HS-27A (cell line): ENCODE data around the gene RPL36.
"Not testable (repeated sequence)": the region's sequence is repeated elsewhere in the genome, so short reads cannot be mapped to it uniquely, and the experiment has no call there.

Experiments used
- DNase-seq: peaks from one replicate; pipeline ENCODE4 v3.0.0-alpha.2; 2012; ENCODE audit warnings: low read depth, missing footprints

The RPL36 gene

DNA sequence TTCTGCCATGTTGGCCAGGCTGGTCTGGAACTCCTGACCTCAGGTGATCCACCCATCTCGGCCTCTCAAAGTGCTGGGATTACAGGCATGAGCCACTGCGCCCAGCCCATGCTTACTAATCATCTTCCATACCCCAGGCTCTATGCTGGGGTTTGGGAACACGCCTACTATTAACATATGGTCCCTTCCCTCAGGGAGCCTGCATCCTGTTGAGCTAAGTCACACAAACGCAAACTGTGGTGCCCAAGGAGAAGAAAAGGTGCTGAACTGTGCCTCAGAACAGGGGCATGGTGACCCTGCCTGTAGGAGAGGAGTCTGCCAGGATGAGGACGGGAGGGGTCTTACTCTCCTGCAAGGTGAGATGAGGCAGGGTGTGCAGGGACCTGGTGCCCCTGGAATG is 15.4 kb upstream of the RPL36 start:
- DNase-seq = no peak

DNA sequence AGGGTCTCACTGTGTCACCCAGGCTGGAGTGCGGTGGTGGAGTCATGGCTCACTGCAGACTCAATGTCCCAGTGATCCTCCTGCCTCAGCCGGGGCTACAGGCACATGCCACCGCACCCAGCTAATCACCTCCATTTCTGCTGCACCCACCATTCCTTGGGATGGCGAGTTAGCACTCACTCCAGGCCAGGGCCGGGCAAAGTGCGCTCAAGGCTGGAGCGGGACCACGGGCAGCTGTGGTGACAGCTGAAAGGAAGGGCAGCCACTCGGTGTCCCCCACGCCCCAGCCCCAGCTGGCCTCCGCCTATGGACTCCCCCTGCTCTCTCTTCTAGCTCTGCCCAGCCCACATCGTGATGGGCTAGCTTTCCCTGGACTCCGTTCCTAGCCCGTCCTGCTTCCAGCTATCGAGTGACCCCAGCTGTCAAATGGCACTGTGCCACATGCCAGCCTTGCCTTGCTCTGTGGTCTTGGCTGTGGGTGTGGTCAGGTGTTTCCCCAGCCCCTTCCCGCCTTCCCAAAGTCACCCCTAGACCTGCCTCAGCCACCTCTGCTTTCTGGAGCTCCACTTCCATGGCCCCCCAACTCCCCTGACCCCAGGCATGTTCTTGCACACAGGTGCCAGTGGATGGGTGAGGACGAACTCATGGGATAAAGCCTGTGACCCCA is 13.9 kb upstream of the RPL36 start:
- no peak for DNase-seq

DNA sequence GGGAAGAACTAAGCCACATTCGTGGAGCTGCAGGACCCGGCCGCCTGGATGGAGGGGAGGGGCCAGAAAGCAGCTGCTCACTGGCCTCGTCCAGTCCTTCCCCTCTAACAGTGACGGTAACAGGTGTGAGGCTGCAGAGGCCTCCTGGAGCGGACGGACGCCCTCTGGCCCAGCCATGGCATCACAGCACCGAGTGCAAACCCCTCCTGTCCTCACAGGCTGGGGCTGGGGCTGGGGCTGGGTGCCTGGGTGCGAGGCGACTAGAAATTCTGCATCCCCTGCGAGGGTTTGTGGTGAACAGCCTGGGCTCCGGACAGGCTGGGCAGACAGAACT is 13.4 kb upstream of the RPL36 start:
- DNase-seq = no peak

DNA sequence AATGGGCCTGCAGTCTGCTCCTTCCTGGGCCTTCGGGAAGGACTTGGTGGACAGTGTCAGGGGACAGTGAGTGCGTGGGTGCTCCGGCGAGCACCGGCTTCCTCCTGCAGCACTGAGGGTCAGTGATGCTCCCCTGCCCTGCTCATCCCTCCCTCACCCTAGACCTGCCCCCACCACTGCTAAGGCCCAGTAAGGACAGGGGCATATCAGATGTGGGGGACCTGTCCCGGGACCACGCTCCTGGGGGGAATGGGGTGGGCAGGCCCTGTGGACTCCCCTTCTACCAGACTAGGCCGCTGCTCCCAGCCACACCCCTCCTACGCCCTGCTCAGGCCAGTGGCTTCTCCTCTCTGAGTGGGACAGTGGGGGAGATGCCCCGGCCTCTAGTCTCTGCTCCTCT is 13.0 kb upstream of the RPL36 start:
- no peak for DNase-seq

DNA sequence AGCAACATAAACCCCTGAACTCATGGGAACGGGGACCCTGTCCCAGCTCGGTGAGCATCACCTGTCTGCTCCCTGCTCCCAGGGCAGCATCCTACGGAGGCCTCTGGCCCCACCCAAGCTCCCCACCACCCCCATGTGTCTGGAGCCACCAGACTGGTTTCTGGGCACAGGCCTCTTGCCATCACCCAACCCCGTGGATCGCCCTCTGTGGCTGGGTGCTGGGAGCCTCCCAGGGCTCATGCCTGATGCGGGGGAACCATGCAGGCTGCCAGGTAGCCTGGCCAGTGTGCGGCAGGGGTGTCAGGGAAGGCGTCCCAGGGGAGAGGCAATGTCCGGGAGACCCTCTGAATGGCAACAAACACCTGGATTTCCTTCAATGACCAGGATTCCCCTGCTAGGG is 12.5 kb upstream of the RPL36 start:
- no peak for DNase-seq

DNA sequence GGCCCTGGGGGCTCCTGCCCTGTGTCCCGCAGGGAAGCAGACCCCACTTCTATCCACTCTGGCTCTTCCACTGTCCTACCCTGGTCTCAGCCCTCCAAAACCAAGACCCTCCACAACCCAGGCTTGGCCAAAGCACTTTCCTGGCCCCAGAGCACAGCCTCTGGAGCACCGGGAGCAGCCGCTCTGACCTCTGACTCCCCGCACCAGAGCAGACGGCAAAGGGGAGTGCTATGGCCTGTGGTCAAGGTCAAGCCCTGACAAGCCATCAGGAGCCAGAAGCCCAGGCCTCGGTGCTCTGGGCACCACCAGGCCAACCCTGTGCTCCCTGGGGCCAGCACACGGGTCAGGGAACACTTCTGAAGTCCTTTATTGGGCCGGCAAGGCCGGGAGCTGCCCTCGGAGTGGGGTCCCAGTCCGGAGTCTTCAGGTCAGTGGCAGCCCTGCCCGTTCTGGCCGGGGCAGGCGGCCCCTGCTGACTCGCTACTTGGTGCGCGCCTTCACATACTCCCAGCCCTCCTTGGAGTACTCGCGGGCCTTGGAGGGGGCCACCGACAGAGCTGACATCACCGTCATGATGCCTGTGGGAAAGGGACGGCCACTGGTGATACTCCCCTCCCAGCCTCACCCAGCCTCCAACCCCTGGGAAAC is 11.9 kb upstream of the RPL36 start:
- no peak for DNase-seq

DNA sequence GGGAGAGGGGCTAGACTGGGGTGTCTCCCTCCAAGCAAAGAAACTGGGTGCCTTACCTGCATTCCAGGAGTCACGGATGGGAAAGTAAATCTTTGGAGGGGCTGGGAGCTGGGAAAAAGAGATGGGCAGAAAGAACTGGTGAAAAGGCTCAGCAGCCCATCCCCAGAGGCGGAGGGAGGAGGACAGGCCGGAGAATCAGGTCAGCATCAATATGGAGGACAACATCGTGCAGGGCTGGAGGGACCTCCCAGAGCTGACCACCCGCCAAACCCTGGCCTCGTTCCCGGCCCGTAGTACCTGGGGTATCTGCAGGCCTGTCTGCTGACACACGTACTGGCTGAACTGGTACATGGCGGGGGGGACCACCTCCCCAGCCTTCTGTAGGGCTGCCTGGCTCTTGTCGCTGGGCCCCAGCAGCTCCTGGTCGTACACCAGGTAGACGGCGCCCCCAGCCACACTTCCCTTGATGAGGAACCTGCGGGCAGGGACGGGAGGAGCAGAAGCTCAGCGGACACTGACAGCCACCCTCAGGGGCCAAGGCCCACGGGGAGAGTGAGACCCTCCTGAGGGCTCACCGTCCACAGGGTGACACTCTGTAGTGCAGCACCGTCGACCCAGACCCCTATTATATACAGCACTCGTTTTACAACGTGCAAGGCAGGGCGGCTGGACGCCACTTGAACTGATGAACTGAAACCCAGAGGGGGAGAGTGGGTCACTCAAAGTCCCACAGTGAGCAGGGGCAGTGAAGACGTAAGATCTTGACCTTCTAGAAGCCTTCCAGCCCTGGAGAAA is 10.6 kb upstream of the RPL36 start:
- DNase-seq = no peak

DNA sequence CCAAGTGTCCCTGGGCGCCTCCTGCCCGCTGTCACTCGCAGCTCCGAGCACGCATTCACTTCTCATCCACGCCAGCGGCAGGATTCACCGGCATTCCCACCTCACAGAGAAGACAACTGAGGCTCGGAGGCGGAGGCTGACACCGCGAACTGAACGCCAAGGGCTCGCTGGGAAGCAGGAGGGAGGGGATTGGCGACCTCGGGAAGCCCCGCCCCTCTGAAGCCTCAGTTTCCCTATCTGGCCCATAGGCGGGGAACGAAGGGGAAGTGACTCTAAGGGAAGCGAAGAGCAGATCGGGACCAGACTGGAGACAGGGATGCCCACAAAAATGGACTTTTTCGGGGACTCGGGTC is 10.0 kb upstream of the RPL36 start:
- no peak for DNase-seq

DNA sequence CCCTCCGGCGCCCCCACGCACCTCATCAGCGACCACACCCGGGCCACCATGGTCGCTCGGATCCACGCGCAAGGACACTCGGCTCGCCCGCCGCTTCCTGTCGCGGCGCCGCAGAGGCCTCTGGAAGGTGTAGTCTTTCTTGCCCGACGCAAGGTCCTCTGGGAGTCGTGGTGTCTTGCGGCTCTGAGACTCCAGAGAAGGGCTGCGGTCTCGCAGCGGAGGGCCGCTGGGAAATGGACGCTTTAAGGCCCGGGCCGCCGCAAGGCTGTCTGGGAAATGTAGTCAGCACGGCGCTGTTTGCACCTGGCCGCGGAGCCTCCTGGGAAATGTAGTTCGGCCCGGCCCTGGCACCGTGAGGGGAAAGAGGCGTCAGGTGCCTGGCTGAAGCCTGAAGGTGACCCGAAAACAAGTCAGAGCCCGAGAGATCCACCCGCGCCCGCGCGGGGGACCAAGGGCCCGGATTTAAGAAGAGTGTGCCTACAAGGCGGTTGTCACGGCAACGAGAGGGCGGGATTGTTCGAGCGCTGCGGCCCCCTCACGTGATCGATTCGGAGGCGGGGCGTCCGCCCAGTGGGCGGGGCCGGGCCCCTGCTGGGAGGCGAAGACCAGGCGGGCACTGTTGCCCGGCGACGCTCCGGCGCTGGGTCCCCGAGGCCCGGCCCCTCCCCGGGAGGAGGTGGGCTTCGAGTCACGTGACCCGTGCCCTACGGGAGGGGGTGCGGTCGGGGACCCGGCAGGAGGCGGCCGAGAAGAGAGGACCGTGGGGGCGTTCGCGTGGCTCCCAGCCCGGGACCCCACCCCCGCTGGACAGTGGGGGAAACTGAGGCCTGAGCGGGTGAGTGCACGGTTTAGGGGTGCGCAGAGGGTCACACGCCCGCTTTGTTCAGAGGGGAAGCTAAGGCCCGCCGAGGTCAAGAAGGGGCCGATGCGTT is 9.4 kb upstream of the RPL36 start, which contains the start of the genes HSD11B1L and MICOS13:
HSD11B1L (plus strand) TSS at position 591 of the 932 bp plus-strand sequence. CDS start 3,806 bp downstream, outside the sequence.
MICOS13 (minus strand) TSS at position 80 of the 932 bp plus-strand sequence; CDS start at position 50, 30 bp downstream.
- peak; percentile 93 for DNase-seq

DNA sequence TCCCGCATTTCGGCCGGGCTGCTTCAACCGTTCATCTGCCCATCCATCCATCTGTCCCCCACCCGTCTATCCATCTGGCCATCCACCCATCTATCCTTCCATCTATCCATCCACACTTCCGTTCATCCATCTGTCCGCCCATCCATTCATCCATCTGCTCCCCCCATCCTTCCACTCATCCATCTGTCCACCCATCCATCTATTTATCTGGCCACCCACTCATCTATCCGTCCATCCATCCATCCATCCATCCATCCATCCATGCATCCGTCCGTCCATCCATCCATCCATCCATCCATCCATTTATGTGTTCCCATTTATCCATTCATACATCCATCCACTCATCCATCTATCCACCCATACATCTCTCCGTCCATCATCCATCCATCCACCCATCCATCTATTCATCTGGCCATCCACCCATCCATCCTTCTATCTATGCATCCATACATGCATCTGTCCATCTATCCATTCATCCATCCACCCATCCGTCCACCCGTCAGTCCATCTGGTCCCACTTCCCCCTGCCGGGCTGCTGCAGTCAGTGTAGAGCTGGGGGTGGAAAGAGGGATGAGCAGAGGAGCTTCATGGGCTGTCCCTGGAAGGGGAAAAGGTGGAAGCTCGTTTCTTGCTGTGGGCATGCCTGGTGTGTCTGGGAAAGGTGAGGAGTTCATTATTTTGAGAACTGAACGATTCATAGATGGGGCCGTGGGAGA is 8.5 kb upstream of the RPL36 start:
- DNase-seq = no peak

DNA sequence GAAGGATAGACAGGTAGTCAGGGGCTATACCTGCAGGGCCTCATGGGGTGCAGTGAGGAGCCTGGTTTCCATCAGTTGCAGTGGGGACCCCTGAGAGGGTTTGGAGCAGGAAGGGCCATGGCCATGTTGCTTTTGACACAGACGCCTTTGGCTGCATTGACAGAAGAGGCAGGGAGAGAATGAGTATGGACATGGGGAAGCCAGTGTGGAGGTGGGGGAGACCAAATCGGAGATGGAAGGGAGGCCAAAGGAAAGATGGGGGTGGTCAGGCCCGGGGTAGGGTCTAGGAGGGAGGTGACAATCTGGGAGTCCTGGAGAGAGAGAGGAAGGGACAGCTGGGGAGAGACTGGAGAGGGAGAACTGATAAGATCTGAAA is 8.0 kb upstream of the RPL36 start:
- no peak for DNase-seq

DNA sequence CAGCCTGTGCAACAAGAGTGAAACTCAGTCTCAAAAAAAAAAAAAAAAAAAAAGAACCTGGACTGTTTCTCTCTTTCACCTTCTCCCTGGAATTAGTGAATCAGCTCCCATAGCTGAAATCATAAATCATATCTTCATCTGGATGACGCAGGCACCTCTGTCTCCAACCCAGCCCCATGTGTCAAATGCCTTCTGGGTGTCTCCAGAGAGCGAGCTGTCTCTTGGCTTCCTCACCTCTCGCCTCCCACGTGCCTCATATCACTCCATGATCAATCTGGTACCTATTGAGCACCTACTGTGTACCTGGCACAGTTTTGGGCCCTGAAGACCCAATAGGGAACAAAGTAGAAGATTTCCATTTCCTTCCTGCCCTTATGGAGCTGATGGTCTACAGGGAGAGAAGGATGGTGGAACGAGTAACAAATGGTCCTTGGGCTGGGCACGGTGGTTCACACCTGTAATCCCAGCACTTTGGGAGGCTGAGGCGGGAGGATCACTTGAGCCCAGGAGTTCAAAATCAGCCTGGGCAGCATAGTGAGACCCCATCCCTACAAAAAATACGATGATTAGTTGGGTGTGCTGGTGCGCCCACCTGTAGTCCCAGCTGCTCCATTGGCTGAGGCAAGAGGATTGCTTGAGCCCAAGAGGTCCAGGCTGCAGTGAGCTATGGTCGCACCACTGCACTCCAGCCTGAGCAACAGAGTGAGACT is 6.8 kb upstream of the RPL36 start:
- DNase-seq = no peak

DNA sequence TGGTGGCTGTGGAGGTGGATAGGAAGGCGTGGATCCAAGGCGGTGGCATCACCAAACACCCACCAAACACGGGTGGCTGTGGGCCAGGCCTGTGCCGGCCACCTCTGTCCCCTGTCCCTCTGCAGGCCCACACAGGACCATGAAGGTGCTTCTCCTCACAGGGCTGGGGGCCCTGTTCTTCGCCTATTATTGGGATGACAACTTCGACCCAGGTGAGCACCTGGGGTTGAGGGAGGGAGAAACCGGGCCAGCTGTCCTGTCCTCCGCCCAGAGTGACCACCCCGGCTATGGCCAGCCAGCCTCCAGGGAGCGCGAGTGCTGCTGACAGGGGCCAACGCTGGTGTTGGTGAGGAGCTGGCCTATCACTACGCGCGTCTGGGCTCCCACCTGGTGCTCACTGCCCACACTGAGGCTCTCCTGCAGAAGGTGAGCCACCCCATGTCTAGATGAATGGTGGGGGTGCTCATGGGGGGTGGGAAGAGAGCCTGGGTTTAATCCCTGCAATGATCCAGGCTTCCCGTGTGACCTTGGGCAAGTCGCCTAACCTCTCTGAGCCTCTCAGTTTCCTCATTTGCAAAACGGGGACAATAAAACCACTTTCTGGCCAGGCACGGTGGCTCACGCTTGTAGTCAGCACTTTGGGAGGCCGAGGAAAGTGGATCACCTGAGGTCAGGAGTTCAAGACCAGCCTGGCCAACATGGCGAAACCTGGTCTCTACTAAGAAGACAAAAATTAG is 5.2 kb upstream of the RPL36 start:
- DNase-seq = no peak

DNA sequence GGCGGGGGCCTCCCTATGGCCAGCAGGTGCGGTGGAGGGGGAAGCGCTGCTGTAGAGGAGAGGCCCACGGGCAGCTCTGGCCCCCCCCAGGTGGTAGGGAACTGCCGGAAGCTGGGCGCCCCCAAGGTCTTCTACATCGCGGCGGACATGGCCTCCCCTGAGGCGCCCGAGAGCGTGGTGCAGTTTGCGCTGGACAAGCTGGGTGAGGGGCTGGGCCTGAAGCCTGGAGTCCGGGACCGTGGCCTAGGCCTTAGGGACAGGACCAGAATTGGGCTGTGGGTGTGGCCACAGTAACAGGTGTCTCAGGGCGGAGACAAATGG is 3.8 kb upstream of the RPL36 start:
- DNase-seq = no peak

DNA sequence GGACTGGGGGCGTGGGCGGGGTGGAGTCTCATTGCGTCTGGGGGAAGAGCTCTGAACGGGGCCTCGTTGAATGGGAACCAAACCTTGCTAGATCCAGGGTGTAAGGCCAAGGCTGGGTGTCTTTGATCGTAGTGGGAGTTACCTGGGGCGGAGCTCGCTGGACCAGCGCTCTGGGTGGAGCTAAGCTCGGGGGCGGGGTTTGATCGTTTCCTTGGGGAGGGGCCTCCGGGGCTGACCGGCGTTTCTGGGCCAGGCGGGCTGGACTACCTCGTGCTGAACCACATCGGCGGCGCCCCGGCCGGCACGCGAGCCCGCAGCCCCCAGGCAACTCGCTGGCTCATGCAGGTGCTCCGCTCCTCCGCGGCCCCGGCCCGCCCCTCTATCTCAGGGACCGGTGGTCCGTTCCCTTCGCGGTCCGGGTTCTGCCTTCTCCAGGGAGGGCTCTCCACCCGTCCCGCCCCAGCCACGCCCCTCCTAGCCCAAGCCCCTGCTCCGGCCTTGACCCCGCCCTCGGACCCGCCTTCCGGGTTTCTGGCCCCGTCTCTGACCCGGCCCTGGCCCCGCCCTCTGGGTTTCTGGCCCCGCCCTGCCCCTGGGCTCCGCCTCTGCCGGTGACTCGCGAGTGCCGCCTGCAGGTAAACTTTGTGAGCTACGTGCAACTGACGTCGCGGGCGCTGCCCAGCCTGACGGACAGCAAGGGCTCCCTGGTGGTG is 3.3 kb upstream of the RPL36 start:
- peak; percentile 61 for DNase-seq

DNA sequence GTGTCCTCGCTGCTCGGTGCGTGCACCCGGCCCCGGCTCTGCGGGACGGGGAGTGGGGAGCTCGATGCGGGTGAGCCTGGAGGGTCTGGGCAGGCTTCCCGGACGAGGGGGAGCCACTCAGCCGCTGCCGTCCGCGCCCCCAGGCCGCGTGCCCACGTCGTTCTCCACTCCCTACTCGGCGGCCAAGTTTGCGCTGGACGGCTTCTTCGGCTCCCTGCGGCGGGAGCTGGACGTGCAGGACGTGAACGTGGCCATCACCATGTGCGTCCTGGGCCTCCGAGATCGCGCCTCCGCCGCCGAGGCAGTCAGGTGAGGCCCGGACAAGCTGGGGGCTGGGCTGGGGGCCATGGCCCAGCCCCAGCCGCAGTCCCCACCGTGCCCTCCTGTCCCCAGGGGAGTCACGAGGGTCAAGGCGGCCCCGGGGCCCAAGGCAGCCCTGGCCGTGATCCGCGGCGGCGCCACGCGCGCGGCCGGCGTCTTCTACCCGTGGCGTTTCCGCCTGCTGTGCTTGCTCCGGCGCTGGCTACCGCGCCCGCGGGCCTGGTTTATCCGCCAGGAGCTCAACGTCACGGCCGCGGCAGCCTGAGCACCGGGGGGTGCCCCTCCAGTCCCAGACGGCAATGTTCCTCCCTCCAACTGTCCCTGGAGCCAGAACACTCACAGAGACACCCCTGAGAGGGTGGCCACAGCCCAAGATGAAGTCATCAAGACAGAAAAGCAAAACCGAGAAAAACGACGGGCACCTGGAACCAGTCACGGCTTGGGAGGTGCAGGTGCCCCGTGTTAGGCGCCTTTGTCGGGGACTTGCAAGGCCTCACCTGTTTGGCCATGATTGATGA is 2.5 kb upstream of the RPL36 start:
- DNase-seq = no peak

DNA sequence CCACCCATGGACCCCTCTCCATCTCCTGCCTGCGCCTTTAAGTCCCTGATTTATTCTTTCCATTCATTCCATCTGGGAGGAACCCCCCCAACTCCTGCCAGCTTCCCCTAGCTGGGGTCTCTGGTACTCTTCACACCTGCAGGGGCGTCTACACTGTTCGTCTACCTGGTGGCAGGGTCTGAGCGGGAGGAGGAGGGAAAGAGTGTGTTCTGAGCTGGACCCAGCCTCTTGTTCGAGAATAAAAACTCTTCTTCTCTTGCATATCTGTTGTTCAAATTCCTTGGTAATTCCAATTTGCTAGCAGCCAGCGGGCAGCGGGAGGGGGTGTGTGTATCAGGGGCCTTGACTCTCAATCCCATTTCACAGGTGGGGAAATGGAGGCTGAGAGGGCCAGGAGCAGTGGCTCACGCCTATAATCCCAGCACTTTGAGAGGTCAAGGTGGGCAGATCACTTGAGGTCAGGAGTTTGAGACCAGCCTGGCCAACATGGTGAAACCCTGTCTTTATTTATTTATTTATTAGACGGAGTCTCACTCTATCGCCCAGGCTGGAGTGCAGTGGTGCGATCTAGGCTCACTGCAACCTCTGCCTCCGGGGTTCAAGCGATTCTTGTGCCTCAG is 1.7 kb upstream of the RPL36 start:
- DNase-seq = not testable (repeated sequence)
